H1 (cell line): ENCODE results near the gene ACTG2. TPM values are rescaled to one million over a fixed set of nuclear protein-coding genes. Genes with fewer than 3 reads are reported as not detected.

Source experiments
- CTCF ChIA-PET: fragments of 300-600 bp; sonication (Branson Sonifier 250); formaldehyde crosslinking; loops from one replicate; lab custom pipeline; 2021; ENCODE audit not compliant: partially characterized antibody; lab: Charles Lee
- POLR2A ChIA-PET: fragments of 300-600 bp; sonication (Branson Sonifier 250); formaldehyde crosslinking; loops from one replicate; lab custom pipeline; 2021; ENCODE audit warnings: inconsistent platforms; ENCODE audit not compliant: partially characterized antibody; lab: Charles Lee
- DNase-seq, 2 experiments: peaks; one replicate each; pipeline versions ENCODE4 v3.0.0 to v3.0.0-alpha.2; 2010 to 2022; ENCODE audit warnings: low spot score in 2 of 2, low read depth in 1 of 2, mixed read lengths in 1 of 2
- FAIRE-seq: peaks from 2 replicates; lab custom pipeline; 2011; peaks lifted over from hg19 to GRCh38; lab: Jason Lieb, UNC
- H2AFZ ChIP-seq: 2 replicates; pipeline ENCODE4 v1.8.1; 2012; ENCODE audit warnings: low read length, inconsistent platforms
- H2AK5ac ChIP-seq: 2 replicates; pipeline ENCODE4 v1.6.1; 2013; ENCODE audit warnings: low read depth, low read length
- H2BK120ac ChIP-seq: replicated peaks from 2 replicates; pipeline ENCODE3; 2013; ENCODE audit warnings: low read depth, low read length, inconsistent platforms
- H2BK12ac ChIP-seq: 2 replicates; pipeline ENCODE4 v1.6.1; 2013; ENCODE audit warnings: low read depth, low read length
- H2BK15ac ChIP-seq: 2 replicates; pipeline ENCODE4 v1.6.1; 2013; ENCODE audit warnings: low read length
- H2BK20ac ChIP-seq: 2 replicates; pipeline ENCODE4 v1.6.1; 2013; ENCODE audit warnings: low read length
- H2BK5ac ChIP-seq: 2 replicates; pipeline ENCODE4 v1.6.1; 2013; ENCODE audit warnings: low read depth, low read length
- H3K14ac ChIP-seq: 2 replicates; pipeline ENCODE4 v1.6.1; 2013; ENCODE audit warnings: inconsistent platforms; ENCODE audit not compliant: insufficient read length
- H3K18ac ChIP-seq: 2 replicates; pipeline ENCODE4 v1.6.1; 2013; ENCODE audit warnings: low read length; ENCODE audit errors: extremely low read depth
- H3K23ac ChIP-seq: 2 replicates; pipeline ENCODE4 v1.6.1; 2013; ENCODE audit warnings: inconsistent platforms; ENCODE audit not compliant: insufficient read length
- H3K23me2 ChIP-seq: 2 replicates; pipeline ENCODE4 v1.6.1; 2013; ENCODE audit warnings: low read depth, low read length
- H3K27ac ChIP-seq: 2 replicates; pipeline ENCODE4 v1.6.1; 2011; ENCODE audit warnings: low read depth, low read length, inconsistent platforms
- H3K27me3 ChIP-seq, 4 experiments: replicated peaks in 1 of 4; 1 replicate in 1 of 4; 2 replicates in 3 of 4; pipeline versions ENCODE4 v1.6.1 to v1.8.1; 2011 to 2013; ENCODE audit warnings: low read length in 3 of 4, mild to moderate bottlenecking in 3 of 4, inconsistent platforms in 2 of 4, mixed read lengths in 2 of 4, moderate library complexity in 1 of 4; ENCODE audit not compliant: control insufficient read depth in 3 of 4, insufficient read depth in 3 of 4; ENCODE audit errors: extremely low read depth in 1 of 4
- H3K36me3 ChIP-seq, 4 experiments: 2 replicates each; pipeline versions ENCODE4 v1.6.1 to v1.8.1; 2011 to 2013; ENCODE audit warnings: mild to moderate bottlenecking in 4 of 4, low read length in 3 of 4, moderate library complexity in 2 of 4, control low read depth in 1 of 4, inconsistent platforms in 1 of 4; ENCODE audit not compliant: insufficient read depth in 4 of 4, control insufficient read depth in 2 of 4
- H3K4ac ChIP-seq: replicated peaks from 2 replicates; pipeline ENCODE3; 2013; ENCODE audit warnings: low read length, low read depth, mixed read lengths, inconsistent platforms; ENCODE audit not compliant: insufficient read length
- H3K4me1 ChIP-seq, 4 experiments: replicated peaks in 1 of 4; 1 replicate in 1 of 4; 2 replicates in 3 of 4; pipeline versions ENCODE4 v1.6.1 to v1.8.1; 2011 to 2013; ENCODE audit warnings: low read length in 3 of 4, inconsistent platforms in 2 of 4, mixed read lengths in 1 of 4; ENCODE audit not compliant: insufficient read depth in 4 of 4, control insufficient read depth in 3 of 4
- H3K4me2 ChIP-seq, 2 experiments: 2 replicates each; pipeline versions ENCODE4 v1.6.1 to v1.8.1; 2011 to 2013; ENCODE audit warnings: low read depth in 2 of 2, low read length in 2 of 2, control low read depth in 1 of 2, inconsistent platforms in 1 of 2, mild to moderate bottlenecking in 1 of 2; ENCODE audit not compliant: insufficient read depth in 1 of 2
- H3K4me3 ChIP-seq, 4 experiments: fragments of 200-600, 300-600 bp in 1 of 4; sonication (generic), shearing (Covaris generic), sonication (Bioruptor Twin) in 1 of 4; 2 replicates each; pipeline versions ENCODE4 v1.5.1 to v1.8.1; 2011 to 2016; ENCODE audit warnings: low read length in 4 of 4, low read depth in 3 of 4, control low read depth in 2 of 4, inconsistent platforms in 2 of 4, mild to moderate bottlenecking in 2 of 4, mixed read lengths in 1 of 4, moderate library complexity in 1 of 4; ENCODE audit not compliant: insufficient read depth in 2 of 4; ENCODE audit errors: extremely low read depth in 1 of 4
- H3K56ac ChIP-seq: replicated peaks from 2 replicates; pipeline ENCODE3; 2013; ENCODE audit warnings: low read depth, mild to moderate bottlenecking, mixed read lengths, low read length, inconsistent platforms; ENCODE audit not compliant: insufficient read length
- H3K79me1 ChIP-seq: 2 replicates; pipeline ENCODE4 v1.6.1; 2013; ENCODE audit warnings: low read depth, low read length, control low read depth
- H3K79me2 ChIP-seq, 2 experiments: 2 replicates each; pipeline versions ENCODE4 v1.6.1 to v1.8.1; 2012 to 2013; ENCODE audit warnings: low read length in 2 of 2, mild to moderate bottlenecking in 2 of 2, inconsistent platforms in 1 of 2; ENCODE audit not compliant: insufficient read depth in 2 of 2, control insufficient read depth in 1 of 2
- H3K9ac ChIP-seq, 4 experiments: replicated peaks in 1 of 4; 1 replicate in 1 of 4; 2 replicates in 3 of 4; pipeline versions ENCODE4 v1.6.1 to v1.8.1; 2011 to 2013; ENCODE audit warnings: low read depth in 3 of 4, low read length in 3 of 4, control low read depth in 2 of 4, mild to moderate bottlenecking in 2 of 4, moderate library complexity in 2 of 4, inconsistent platforms in 1 of 4; ENCODE audit errors: extremely low read depth in 1 of 4
- H3K9me3 ChIP-seq, 2 experiments: 2 replicates each; pipeline versions ENCODE4 v1.6.1 to v1.8.1; 2012 to 2013; ENCODE audit warnings: mild to moderate bottlenecking in 2 of 2, moderate library complexity in 2 of 2, control low read depth in 1 of 2, inconsistent platforms in 1 of 2, low read depth in 1 of 2, low read length in 1 of 2, mixed read lengths in 1 of 2; ENCODE audit not compliant: insufficient read depth in 2 of 2
- H4K20me1 ChIP-seq, 2 experiments: replicated peaks in 1 of 2; 2 replicates each; pipeline versions ENCODE3 to v1.8.1; 2011 to 2013; ENCODE audit warnings: inconsistent platforms in 2 of 2, low read length in 2 of 2, mild to moderate bottlenecking in 1 of 2; ENCODE audit not compliant: insufficient read depth in 2 of 2, control insufficient read depth in 1 of 2
- H4K5ac ChIP-seq: 2 replicates; pipeline ENCODE4 v1.6.1; 2013; ENCODE audit warnings: low read length, low read depth, mixed read lengths, inconsistent platforms; ENCODE audit not compliant: insufficient read length
- H4K8ac ChIP-seq: 2 replicates; pipeline ENCODE4 v1.8.0; 2013; ENCODE audit warnings: mild to moderate bottlenecking, moderate library complexity, low read length, inconsistent platforms; ENCODE audit not compliant: insufficient read depth; ENCODE audit errors: extremely low read depth
- H4K91ac ChIP-seq: replicated peaks from 2 replicates; pipeline ENCODE3; 2013; ENCODE audit warnings: low read length, mixed read lengths, inconsistent platforms; ENCODE audit not compliant: insufficient read length
- POU5F1 ChIP-seq: IDR thresholded peaks from 2 replicates; pipeline ENCODE4 v1.6.1; 2011; ENCODE audit warnings: low read depth, mild to moderate bottlenecking, low read length, moderate library complexity
- WGBS, 2 experiments: shearing (Covaris generic) in 1 of 2; methylation state at CpG; one replicate each; pipeline versions ENCODE4 v1.1.6 to v1.1.7; 2013 to 2015; ENCODE audit warnings: low lambda C conversion rate in 2 of 2, mixed read lengths in 2 of 2, inconsistent platforms in 1 of 2, low coverage in 1 of 2, missing lambda C conversion rate in 1 of 2; ENCODE audit not compliant: insufficient replicate concordance in 2 of 2, insufficient coverage in 1 of 2, insufficient read length in 1 of 2; ENCODE audit errors: extremely low coverage in 1 of 2, missing lambda C conversion rate in 1 of 2; 5-methylcytosine and 5-hydroxymethylcytosine counted together
- polyA plus RNA-seq, 7 experiments: library from polyadenylated mRNA; depleted of rRNA in 3 of 7; stranded (reverse) in 5 of 7; unstranded in 2 of 7; fragments of >200 nt in 5 of 7; fragments of 200-250 nt in 2 of 7; gene quantifications; 1 replicate in 5 of 7; 2 replicates in 1 of 7; 4 replicates in 1 of 7; pipeline versions ENCODE4 v1.2.1 to v1.2.3, GENCODE V29; 2011 to 2013; ENCODE audit warnings: missing spikeins in 2 of 7, mixed read lengths in 2 of 7
- total RNA-seq: library from RNA; stranded (reverse); fragmentation: NEBNext Ultra II Directional; extraction: Animal tissue kit (Norgen Biotek cat#: 25700); gene quantifications from 2 replicates; pipeline ENCODE4 v1.2.1, GENCODE V29; 2021

Gene ACTG2
- total and polyA plus RNA-seq, 2 of the 8 experiments (the other 6 are each of a cell fraction or from before 2014, with no cell fraction given) = 6.2 to 13.7 TPM

DNA sequence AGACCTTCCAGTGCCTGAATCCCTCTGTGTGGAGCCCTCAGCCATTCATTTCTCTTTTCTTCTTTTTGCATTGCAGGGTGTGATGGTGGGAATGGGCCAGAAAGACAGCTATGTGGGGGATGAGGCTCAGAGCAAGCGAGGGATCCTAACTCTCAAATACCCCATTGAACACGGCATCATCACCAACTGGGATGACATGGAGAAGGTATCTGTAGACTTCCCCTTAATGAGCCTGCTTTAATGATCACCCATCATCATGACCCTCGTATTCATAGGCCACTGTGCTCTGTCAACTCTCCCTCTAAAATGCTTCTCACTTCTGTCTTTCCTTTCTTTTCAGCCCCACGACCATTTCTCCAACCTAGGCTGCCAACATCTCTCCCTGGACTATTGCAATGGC lies 9.5 kb downstream of the ACTG2 start:
- H3K4me2 ChIP-seq = no peak overlapping the region
- DNase-seq = no peak
- H3K14ac ChIP-seq = no peak overlapping the region
- H4K5ac ChIP-seq = no peak overlapping the region
- no peak overlapping the region for H3K23ac ChIP-seq
- H2BK12ac ChIP-seq = no peak overlapping the region
- H3K4me1 ChIP-seq = no peaks in the 10 kb centered on the region
- H2AK5ac ChIP-seq = no peak overlapping the region
- H3K9me3 ChIP-seq = no peaks in the 10 kb centered on the region
- H3K23me2 ChIP-seq = no peaks in the 10 kb centered on the region; the same call in 1 of the 2 replicates
- H3K18ac ChIP-seq = no peak overlapping the region
- H3K27ac ChIP-seq = no peak overlapping the region
- H4K20me1 ChIP-seq = no peaks in the 10 kb centered on the region
- no peak overlapping the region for H3K56ac ChIP-seq
- H2BK20ac ChIP-seq = no peak overlapping the region
- POLR2A ChIA-PET = interaction anchor here (0.5 kb wide), 1 partner anchor 70 kb away, joined by 3 read pairs; no protein-coding TSS in a partner anchor
- H2BK120ac ChIP-seq = no peak overlapping the region
- no peaks in the 10 kb centered on the region for H3K79me1 ChIP-seq
- FAIRE-seq = no peak
- CTCF ChIA-PET = interaction anchor here (0.6 to 1.7 kb wide), 4 partner anchors 9 to 27 kb away, joined by 3 to 6 read pairs (median 3); no protein-coding TSS in a partner anchor
- H3K9ac ChIP-seq = no peak overlapping the region
- no peaks in the 10 kb centered on the region for H3K27me3 ChIP-seq
- H4K91ac ChIP-seq = no peak overlapping the region
- no peak overlapping the region for H2BK5ac ChIP-seq
- H3K4ac ChIP-seq = no peak overlapping the region
- H2BK15ac ChIP-seq = no peak overlapping the region
- no peak overlapping the region for H2AFZ ChIP-seq
- H3K4me3 ChIP-seq = no peak overlapping the region
- WGBS, 2 experiments = 91% methylated on average over 4 of the region's 4 CpGs; no CpG with 5 or more reads in 1 of the 2 experiments
- no peaks in the 10 kb centered on the region for H3K36me3 ChIP-seq
- H3K79me2 ChIP-seq = no peaks in the 10 kb centered on the region
- H4K8ac ChIP-seq = no peak overlapping the region
- TF ChIP-seq POU5F1 = no peak
